H1 (cell line): ENCODE results near the gene MYO9B. TPM values are rescaled to one million over a fixed set of nuclear protein-coding genes. Genes with fewer than 3 reads are reported as not detected.

ENCODE experiments used
- BRCA1 ChIP-seq: IDR thresholded peaks from 2 replicates; pipeline ENCODE4 v1.6.1; 2012; ENCODE audit warnings: low read depth, low read length, improper control_type of control experiment
- CBX5 ChIP-seq: fragments of 300-800, 300-1000 bp; sonication (generic); IDR thresholded peaks from 2 replicates; pipeline ENCODE4 v1.7.1; 2016; ENCODE audit warnings: antibody characterized with exemption, low read length, low read depth
- CBX8 ChIP-seq: fragments of 300-800, 300-1000 bp; sonication (generic); IDR thresholded peaks from 2 replicates; pipeline ENCODE4 v1.7.1; 2016; ENCODE audit warnings: low read depth, low read length, borderline replicate concordance
- RNF2 ChIP-seq: fragments of 200-900, 300-1000 bp; sonication (generic); IDR thresholded peaks from 2 replicates; pipeline ENCODE4 v1.7.1; 2016; ENCODE audit warnings: borderline replicate concordance, low read depth, mild to moderate bottlenecking, antibody characterized with exemption, low read length; ENCODE audit not compliant: poor library complexity, severe bottlenecking; ENCODE audit errors: missing control alignments
- SP1 ChIP-seq: IDR thresholded peaks from 2 replicates; pipeline ENCODE4 v1.6.1; 2011; ENCODE audit warnings: low read depth, low read length
- TBP ChIP-seq: IDR thresholded peaks from 2 replicates; pipeline ENCODE4 v1.6.1; 2011; ENCODE audit warnings: low read depth, low read length, improper control_type of control experiment
- TEAD4 ChIP-seq: IDR thresholded peaks from 2 replicates; pipeline ENCODE4 v1.6.1; 2012; ENCODE audit warnings: low read depth, low read length, inconsistent platforms, mixed read lengths
- ZNF274 ChIP-seq: IDR thresholded peaks from 2 replicates; pipeline ENCODE4 v1.7.0; 2012; ENCODE audit warnings: low read length, borderline replicate concordance; ENCODE audit errors: extremely low read depth
- polyA plus RNA-seq, 7 experiments: library from polyadenylated mRNA; depleted of rRNA in 3 of 7; stranded (reverse) in 5 of 7; unstranded in 2 of 7; fragments of >200 nt in 5 of 7; fragments of 200-250 nt in 2 of 7; gene quantifications; 1 replicate in 5 of 7; 2 replicates in 1 of 7; 4 replicates in 1 of 7; pipeline versions ENCODE4 v1.2.1 to v1.2.3, GENCODE V29; 2011 to 2013; ENCODE audit warnings: missing spikeins in 2 of 7, mixed read lengths in 2 of 7
- total RNA-seq: library from RNA; stranded (reverse); fragmentation: NEBNext Ultra II Directional; extraction: Animal tissue kit (Norgen Biotek cat#: 25700); gene quantifications from 2 replicates; pipeline ENCODE4 v1.2.1, GENCODE V29; 2021

The MYO9B gene
- total and polyA plus RNA-seq, 2 of the 8 experiments (the other 6 are each of a cell fraction or from before 2014, with no cell fraction given): 27.6 to 77.1 TPM

GRCh38 chr19:17125062-17125727 is 49.6 kb downstream of the MYO9B start (continued):
- no peak for TF ChIP-seq TBP
- TF ChIP-seq ZNF274: no peak
- TF ChIP-seq SP1: no peak
- TF ChIP-seq TEAD4: no peak
- no peak for TF ChIP-seq BRCA1
- TF ChIP-seq CBX8: no peak
- TF ChIP-seq CBX5: no peak
- no peak for TF ChIP-seq RNF2
